ENCODE data around the gene FKBP15.
"Not testable (repeated sequence)": the region's sequence is repeated elsewhere in the genome, so short reads cannot be mapped to it uniquely, and the experiment has no call there.

Gene FKBP15

GRCh38 chr9:113221003-113221799 is at the start of gene FKBP15, which contains the start of gene SLC31A1:
TSS of gene FKBP15 (minus strand) at chr9:113221277. CDS start at chr9:113221243, 34 bp downstream.
TSS of gene SLC31A1 (plus strand) at chr9:113221544. CDS start at chr9:113256149, 34,605 bp downstream.
- peak; percentile 90 for DNase-seq (ENCODE audit: low spot score)

DNA sequence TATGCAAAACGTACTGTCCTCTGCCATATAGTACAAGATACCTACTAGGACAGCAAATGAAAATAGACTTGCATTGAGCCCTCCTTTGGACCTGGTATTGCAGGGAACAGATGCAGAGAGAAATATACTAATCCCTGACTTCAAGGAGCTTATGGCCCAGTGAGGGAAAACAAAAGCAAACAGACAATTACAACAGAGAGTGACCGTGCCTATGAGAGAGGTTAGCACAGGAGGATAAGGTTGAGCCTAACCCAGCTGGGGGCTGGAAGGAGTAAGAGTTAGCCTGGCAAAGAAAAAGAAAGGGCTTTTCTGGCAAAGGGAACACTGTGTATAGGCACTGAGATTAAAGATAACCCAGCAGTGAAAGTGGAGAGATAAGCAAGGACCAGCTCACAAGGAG is 48.8 kb upstream of the FKBP15 start:
- DNase-seq (ENCODE audit: low spot score) = no peak

- DNase-seq (ENCODE audit: low spot score) = no peak
Measured at GRCh38 chr9:113269355-113269754, 48.3 kb upstream of the FKBP15 start.

DNA sequence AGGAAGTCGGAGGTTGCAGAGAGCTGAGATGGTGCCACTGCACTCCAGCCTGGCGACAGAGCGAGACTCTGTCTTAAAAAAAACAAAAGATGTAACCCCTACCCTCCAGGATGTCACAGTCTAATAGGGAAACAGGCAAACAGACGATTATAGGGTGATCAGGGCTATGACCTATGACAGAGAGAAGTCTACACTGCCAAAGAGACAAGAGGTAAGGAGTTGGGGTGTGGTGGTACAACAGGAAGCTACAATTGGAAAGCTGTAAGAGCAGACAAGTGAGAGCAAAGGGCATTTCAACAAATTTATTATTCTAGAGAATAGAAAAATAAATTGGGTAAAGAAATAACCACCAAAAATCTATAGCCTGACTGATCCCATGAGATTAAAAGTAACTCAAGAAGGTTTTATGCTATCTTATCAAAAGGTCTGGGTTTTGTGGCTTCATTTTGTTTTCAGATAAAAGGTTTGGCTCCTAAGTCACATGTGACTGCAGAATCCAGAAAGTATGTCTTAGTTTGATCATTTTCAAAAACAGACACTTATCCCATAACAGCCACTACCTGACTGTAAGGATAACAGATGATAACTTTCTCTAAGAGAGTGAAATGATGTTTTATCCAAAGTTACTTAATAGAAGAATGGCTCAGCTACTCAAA is 47.0 kb upstream of the FKBP15 start:
- no peak for DNase-seq (ENCODE audit: low spot score)

- DNase-seq (ENCODE audit: low spot score) = no peak
Measured at GRCh38 chr9:113266174-113266573, 45.1 kb upstream of the FKBP15 start.

GRCh38 chr9:113261917-113262671 is 41.0 kb upstream of the FKBP15 start:
- no peak for DNase-seq (ENCODE audit: low spot score)

- DNase-seq (ENCODE audit: low spot score) = no peak
Measured at GRCh38 chr9:113258282-113258681, 37.2 kb upstream of the FKBP15 start.

- no peak for DNase-seq (ENCODE audit: low spot score)
Measured at GRCh38 chr9:113257863-113258262, 36.8 kb upstream of the FKBP15 start.

- DNase-seq (ENCODE audit: low spot score) = no peak
Measured at GRCh38 chr9:113255438-113255837, 34.4 kb upstream of the FKBP15 start.

GRCh38 chr9:113254991-113255390 is 33.9 kb upstream of the FKBP15 start:
- DNase-seq (ENCODE audit: low spot score) = no peak

GRCh38 chr9:113250807-113251206 is 29.7 kb upstream of the FKBP15 start:
- DNase-seq (ENCODE audit: low spot score) = no peak

GRCh38 chr9:113249661-113250060 is 28.6 kb upstream of the FKBP15 start:
- not testable (repeated sequence) for DNase-seq (ENCODE audit: low spot score)

GRCh38 chr9:113247640-113248039 is 26.6 kb upstream of the FKBP15 start:
- no peak for DNase-seq (ENCODE audit: low spot score)

DNA sequence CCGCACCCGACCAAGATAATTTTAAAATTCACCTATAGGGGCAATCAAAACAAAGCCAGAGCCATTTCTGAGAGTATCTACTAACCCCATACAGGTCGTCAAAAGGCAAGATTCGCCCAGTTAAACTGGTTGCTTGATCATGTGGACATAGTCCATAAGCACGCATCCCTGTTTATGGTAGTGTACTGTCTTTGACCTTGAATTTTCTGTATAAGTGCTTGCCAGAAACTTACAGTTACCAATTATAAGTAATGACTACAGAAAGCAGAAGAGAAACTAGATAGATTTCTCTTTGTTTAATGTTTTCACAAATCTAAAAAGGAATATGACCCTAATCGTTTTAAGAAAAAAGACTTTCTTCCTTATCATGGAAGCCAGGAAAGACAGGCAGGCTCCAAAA is 25.9 kb upstream of the FKBP15 start:
- no peak for DNase-seq (ENCODE audit: low spot score)

DNA sequence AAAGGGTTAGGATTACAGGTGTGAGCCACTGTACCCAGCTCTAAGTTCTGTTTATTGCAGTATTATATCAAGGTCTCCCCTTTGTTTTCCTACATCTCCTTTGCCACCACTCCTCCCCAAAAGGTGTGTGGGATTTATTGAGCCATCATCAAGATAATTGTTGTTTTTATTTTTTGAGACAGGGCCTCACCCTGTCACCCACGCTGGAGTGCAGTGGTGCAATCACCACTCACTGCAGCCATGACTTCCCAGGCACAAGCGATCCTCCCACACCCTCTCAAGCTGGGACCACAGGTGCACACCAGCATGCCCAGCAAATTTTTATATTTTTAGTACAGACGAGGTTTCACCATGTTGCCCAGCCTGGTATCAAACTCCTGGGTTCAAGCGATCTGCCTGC is 24.8 kb upstream of the FKBP15 start:
- DNase-seq (ENCODE audit: low spot score) = no peak

DNA sequence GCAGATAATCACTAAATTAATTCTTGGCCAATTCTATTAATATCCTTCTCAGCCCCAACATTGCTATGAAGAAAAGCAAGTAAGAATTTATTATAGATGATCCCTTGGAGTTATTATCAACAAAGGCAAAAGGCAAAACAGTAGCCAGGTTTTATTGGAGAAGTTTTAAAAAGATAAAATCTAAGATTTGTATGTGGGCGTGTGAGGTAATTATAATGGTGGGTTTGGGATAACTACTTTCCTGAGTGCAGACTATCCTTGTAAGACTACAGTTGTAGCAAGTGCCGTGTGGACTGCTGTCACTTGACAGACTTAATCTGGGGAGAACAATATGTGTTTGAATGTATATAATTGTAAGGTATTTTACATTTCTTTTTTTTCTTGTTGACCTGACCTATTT is 23.5 kb upstream of the FKBP15 start:
- no peak for DNase-seq (ENCODE audit: low spot score)

GRCh38 chr9:113241161-113241560 is 20.1 kb upstream of the FKBP15 start:
- DNase-seq (ENCODE audit: low spot score) = no peak

DNA sequence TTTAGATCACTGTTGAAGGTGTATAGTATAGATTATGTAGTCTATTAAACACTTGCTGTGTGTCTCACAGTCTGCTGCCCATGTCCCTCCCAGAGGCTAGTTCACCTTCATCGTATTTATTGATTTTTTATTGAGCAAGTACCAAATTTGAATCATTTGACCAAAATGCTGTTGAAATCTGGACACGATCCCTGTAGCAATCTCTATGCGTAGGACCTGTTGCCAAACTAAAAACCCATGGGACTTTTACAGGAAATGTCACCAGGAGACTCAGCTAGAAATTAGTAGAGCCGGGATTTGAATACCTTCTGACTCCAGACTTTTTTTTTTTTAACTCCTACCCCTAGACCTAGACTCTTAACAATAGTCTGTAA is 17.8 kb upstream of the FKBP15 start:
- no peak for DNase-seq (ENCODE audit: low spot score)

GRCh38 chr9:113238202-113238858 is 17.3 kb upstream of the FKBP15 start:
- no peak for DNase-seq (ENCODE audit: low spot score)

- DNase-seq (ENCODE audit: low spot score) = no peak
Measured at GRCh38 chr9:113237026-113237425, 15.9 kb upstream of the FKBP15 start.

DNA sequence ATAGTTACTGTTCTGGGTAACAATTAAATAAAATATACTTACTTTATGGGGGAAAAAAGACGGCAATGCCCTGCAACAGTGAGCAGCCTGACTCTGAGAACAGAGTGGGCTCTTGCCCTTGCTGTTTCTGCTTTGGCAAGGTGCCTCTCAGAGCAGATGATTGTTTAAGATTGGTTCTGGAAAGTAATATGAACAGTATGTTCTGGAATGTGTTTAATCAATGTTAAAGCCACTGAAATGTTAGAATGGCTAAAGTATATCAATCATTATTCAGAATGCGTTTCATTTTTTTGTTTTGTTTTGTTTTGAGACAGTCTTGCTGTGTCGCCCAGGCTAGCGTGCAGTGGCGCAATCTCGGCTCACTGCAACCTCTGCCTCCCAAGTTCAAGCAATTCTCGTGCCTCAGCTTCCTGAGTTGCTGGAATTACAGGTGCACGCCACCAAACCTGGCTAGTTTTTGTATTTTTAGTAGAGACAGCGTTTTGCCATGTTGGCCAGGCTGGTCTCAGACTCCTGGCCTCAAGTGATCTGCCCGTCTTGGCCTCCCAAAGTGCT is 14.7 kb upstream of the FKBP15 start:
- DNase-seq (ENCODE audit: low spot score) = not testable (repeated sequence)

GRCh38 chr9:113231701-113232100 is 10.6 kb upstream of the FKBP15 start:
- no peak for DNase-seq (ENCODE audit: low spot score)

All from HuH-7.5 (cell line).